GM12801 (cell line): ENCODE measurements around the gene TSPAN13.

ENCODE experiments used
- CTCF ChIP-seq: IDR thresholded peaks from one replicate; pipeline ENCODE4 v1.5.1; 2011; ENCODE audit warnings: control low read depth; ENCODE audit not compliant: insufficient read length; ENCODE audit errors: extremely low read depth

TSPAN13 gene

DNA sequence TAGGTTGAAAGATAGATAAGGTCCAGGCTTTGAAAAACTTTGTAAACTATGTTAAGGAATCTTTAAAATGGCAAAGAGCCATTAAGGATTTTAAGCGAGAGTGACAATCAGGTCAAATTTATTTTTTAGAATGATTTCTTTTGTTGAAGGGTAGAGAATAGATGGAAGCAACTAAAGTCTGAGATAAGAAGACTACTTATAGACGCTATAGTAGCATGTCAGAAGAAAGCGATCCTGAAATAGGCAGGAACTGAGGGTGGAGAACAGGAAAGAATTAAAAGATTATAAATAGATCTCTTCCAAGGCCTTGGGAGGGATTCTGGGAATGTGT lies 13.0 kb upstream of the TSPAN13 start:
- TF ChIP-seq CTCF, result no peak

- TF ChIP-seq CTCF, result no peak
Observed at GRCh38 chr7:16740996-16741395, 12.6 kb upstream of the TSPAN13 start.

- TF ChIP-seq CTCF, result no peak
Observed at GRCh38 chr7:16741676-16742075, 11.9 kb upstream of the TSPAN13 start.

GRCh38 chr7:16742547-16742946 lies 11.0 kb upstream of the TSPAN13 start:
- no peak for TF ChIP-seq CTCF

DNA sequence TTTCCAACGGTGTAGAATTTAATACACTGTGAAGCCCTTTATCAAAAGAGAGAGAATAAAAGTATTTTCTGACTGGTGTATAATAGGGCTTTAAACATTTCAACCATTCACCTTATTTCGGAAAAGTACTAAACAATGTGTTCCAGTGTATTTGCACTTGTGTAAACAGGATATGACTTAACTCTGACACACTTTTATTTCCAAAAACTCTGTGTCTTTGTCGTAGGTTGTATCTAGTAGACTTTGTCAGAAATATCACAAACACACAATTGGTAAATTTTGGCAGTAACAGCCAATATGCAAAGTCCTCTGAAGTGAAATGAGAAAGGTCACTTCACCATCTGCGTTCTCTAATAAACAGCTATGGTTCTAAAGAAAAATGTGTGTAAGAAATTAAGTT lies 10.3 kb upstream of the TSPAN13 start:
- TF ChIP-seq CTCF, result no peak

- TF ChIP-seq CTCF, result no peak
Observed at GRCh38 chr7:16744518-16745250, 8.9 kb upstream of the TSPAN13 start.

GRCh38 chr7:16745645-16746044 lies 7.9 kb upstream of the TSPAN13 start:
- no peak for TF ChIP-seq CTCF
